GM10847 (cell line): Measurements from ENCODE around the gene PDE11A.

Source experiments
- POLR2A ChIP-seq: IDR thresholded peaks from 2 replicates; pipeline ENCODE4 v1.6.1; 2011; ENCODE audit not compliant: insufficient read length; ENCODE audit errors: extremely low read depth

Gene PDE11A

DNA sequence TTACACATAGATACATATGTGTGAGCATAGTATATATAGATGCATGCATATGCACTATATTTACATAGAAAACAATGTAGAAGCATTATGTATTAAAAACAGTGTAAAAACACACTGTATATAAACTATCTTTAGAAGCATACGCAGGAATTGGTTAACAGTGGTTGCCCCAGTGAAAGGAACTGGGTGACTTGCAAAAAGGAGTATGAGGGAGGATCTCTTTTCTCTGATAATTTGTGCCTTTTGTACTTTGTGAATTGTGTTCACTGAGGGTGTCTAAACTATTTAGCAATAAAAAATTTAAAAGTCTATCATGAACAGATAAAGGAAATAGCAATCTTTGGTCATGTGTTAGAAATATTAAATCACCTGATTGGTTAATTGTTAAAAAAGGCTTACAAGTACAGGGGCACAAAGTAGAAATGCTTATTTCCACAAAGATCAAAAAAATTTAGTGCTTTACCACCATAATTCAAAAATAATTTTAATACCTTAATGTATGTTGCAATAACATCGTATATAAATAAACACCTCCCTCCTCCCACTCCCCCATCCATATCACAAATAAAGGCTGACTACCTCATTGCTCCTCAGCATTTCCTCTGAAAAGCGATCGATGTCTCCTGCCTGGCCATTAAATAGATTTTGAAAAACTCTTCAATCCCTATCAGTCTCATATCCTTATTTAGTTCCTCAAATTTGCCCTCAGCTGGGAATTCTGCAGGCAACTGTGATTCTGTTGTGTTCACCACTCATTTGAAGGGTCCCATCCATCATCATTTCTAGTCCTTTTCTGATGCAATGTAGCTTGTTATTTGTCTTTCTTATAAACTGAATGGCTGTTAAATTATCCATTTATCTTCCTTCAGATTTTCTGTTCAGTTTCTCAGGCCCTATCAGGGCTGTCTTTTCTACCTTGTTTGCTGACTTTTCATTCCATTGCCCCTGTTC lies 422.7 kb downstream of the PDE11A start:
- TF ChIP-seq POLR2A = no peak

DNA sequence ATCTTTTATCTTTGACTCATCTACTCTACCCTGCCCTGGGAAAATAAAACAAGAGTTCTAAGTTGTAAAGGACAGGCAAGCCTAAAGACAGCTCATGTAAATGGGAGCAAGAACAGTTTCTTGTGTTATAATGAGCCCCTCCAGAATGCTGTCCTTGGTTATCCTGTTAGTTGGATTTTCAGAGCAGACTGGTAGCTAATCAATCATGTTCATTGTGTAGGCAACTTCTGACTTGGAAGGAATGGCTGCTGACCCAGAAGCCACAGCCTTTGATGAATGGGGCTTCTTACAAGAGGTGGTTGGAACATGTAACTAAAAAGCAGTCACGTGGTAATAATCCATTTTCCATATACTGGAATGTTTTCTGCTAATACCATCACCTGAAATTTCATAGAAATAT lies 425.8 kb downstream of the PDE11A start:
- TF ChIP-seq POLR2A = no peak

DNA sequence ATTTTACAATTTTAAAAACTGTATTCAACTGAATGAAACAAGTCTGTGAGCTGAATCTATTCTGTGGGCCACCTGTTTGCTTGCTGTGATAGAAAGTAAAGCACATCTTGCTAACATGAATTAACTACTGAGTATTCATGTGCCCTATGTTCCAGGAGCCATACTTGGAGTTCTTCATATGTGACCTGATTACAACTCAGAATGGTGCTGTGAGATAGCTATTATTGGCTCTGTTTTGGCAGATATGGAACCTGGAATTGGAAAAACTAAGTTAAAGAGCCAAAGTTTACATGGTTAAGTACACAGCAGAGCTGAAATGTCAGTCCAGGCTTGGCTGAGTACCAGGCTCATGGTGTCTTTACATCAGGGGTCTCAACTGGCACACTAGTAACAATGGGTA lies 426.3 kb downstream of the PDE11A start:
- no peak for TF ChIP-seq POLR2A

DNA sequence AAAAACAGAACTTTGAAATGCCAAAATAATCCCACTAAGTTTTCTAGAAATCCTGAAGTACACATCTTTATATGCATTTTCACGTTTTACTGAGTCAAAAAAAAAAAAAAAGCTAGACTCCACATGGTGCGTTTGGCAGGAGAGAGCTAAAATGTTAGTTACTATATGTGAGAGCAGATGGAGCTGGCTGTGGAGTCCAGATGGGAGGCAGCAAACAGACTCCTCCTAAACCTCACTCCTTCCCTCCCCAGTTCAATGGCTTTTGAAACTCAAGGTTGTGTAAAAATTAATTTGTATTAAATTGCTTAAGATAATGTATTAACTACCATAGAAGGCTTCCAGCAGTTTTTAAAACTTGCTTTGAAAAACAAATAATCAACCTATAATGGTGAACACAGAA lies 431.2 kb downstream of the PDE11A start:
- no peak for TF ChIP-seq POLR2A

DNA sequence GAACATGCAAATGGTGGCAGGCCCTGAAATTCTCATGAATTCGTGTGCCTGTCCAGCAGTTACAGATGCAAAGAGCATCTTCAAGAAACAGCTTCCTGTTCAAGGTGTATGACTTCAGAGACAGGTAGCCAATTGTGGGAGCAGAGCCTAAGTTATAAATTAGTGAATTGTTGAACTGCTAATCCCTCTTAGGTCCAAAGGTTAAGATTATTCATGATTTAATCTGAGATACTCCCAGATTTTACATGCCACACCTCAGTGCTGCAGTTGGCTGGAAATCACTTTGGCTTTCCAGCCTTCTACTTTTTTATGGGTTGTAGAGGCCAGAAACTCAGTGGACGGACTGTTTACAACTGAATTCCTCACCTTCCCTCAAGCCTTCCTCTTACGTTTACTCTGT lies 432.2 kb downstream of the PDE11A start:
- TF ChIP-seq POLR2A = no peak

DNA sequence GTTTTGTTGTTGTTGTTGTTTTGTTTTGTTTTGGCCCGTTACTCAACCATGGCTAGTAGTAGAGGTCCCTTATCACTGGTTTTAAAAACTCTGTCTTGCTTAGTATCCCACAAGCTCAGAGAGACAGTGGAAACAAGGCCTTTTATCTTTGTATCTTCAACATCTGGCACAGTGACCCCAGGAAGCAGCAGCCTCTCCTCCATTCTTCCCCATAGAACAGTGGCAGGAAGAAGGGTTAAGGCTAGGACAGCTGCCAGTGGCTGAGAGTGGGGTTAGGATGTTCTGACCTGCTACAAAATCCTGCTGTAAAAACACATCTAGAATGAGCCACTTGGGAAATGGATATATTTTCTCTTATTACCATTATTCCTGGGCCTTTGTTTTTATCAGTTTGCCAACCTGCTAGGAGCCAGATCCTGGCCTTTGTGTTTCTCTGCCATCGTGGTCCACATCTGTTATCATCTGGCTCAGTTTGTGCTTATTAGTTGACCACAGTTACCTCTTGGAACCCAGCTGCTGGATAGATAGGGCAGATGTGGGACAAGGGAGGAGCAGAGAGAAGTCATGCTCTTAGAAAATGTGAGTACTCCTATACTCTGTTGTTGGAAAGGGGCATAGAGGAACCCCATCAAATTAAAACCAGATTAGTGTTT lies 433.2 kb downstream of the PDE11A start:
- TF ChIP-seq POLR2A = no peak

DNA sequence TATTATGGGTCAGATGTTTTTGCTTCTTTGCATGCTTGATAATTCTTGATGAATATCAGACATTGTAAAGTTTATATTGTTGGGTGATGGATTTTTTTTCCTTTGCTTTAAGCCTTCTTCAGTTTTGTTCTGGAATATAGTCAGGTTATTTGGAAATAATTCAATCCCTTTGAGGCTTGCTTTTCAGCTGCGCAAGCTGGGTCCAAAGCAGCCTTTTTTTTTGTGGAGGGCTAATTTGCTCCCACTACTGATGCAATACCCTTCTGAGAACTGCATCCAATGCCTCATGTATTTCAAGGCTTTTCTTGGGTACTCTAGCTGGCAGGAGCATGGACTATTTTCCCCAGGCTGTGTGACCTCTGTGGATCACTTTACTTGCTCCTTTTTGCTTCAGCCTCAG lies 434.1 kb downstream of the PDE11A start:
- no peak for TF ChIP-seq POLR2A

DNA sequence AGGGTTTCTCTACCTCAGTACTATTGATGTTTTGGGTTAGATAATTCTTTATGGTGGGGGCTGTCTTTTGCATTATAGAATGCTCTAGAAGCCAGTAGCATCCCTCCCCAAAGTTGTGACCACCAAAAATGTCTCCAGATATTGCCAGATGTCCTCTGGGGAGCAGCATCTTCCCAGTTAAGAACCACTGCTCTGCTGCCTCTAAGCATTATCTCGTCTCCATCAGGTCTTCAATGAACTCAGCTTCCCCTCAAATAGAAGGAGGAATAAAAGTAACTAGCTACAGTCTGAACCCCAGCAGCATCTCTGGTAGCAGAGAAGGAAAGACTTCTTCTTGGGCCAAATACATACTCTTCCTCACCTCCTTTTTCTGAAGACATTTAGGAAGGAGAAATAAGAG lies 435.9 kb downstream of the PDE11A start:
- no peak for TF ChIP-seq POLR2A

DNA sequence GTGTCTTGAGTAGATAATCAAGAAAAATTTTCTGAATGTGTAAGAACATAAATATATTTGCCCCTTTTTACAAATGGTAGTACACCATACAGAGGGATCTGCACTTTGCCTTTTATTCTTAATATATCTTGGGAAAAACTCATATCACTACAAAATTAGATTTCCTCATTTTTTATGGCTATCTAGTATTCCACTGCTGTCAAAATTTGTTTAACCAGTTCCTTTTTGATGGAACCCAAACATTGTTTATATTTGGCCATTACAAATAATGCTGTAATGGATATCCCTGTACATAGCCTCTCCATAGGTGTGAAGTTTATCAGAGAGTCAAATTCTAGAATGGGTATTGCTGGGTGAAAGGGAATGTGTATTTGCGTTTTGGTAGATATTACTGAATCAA lies 436.9 kb downstream of the PDE11A start:
- no peak for TF ChIP-seq POLR2A

DNA sequence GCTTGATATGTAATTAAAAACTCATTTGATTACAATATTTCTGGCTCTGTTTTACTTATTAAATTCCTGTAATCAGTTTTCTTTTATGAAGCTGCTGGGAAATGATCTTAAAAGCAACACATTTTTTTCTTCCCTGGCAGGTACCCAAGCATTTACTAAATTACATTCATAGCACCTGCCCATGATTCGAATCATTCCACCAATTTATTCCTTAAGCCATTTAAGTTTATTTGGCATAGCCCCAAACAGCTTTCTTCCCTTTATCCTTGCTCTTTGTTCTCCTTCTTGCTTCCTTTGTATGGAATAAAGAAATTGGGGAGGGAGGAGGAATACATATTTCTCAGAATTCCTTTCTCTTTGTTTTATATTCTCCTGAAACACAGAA lies 438.7 kb downstream of the PDE11A start:
- TF ChIP-seq POLR2A = no peak

DNA sequence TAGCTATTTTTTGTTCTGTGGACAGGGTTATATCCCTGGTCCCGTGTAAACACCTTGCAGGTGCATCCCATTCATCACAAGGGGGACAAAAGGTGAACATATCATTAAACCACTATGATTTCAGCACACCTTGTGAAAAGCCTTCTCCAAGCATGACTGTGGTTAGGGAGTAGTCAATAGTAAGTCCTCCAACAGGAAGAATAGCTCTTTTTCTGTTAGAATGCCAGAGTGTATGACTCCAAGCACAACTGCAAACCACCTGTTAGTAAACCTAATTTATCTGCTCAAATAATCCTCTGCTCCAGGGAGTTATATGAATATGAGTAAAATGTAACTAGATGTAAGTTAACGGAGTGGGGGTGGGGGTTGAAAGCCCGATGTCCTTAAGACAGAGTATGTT lies 439.5 kb downstream of the PDE11A start:
- no peak for TF ChIP-seq POLR2A

DNA sequence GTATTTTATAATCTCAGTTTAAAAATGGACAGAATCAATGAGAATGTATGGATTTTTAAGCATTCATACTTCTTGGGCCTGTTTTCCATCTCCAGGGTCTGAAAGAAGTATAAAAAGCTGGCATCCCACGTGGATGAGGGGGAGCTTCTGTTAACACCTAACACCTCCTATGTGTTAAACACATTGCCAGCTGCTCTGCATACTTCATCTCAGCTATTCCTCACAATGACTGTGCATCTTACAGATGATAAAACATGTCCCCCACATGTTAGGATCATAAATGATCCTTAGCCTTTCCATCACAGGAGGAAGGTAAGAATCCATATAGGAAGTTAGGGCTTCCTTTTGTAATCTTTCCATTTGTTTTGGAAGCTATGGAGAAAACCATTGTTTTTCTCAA lies 440.9 kb downstream of the PDE11A start:
- no peak for TF ChIP-seq POLR2A

DNA sequence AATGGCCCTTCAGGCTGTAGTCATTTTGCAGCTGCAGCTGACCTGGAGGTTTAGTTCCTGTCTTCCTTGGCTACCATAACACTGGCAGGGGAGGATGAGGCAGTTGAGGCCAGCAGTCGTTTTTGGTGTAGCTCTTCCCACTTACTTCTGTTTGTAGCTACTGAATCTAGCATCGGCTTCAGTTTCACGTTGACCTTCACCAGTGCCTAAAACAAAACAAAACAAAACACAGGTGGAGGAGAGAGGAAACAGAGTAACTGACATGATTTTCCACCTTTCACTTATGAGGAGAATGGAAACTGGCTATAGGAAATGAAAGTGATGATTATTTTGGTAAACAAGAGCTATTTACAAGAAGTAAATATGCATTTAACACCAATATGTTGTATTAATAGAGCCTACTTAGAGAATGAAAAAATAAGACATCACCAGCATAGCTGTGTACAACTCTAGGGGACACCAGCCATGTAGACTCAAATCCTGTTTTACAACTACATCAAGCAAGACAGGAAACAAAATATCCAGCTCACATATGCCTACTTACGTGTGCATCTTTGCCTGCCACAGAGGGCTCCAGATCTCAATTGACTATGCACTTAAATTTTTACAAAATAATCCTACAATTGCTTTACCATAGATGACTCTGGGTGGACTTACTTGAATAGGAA lies 443.1 kb downstream of the PDE11A start:
- no peak for TF ChIP-seq POLR2A

DNA sequence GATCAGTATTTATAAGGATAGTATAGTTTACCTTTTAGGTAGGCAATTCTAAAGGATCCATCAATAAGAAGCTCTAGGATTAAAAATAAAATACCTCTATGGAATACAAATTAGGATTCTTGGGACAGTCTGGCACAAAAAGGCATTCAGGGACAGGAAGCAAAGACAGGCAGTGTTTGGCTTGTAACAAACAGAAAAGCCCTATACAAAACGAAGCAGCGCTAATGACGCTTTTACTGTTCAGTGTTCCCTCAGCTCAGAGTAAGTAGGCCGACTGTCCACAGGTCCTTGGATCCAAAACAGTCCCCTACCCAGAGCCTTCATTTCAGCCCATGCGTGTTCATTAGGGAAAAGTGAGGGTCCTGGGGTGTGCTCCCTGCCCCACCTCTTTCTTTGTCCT lies 443.7 kb downstream of the PDE11A start:
- no peak for TF ChIP-seq POLR2A

DNA sequence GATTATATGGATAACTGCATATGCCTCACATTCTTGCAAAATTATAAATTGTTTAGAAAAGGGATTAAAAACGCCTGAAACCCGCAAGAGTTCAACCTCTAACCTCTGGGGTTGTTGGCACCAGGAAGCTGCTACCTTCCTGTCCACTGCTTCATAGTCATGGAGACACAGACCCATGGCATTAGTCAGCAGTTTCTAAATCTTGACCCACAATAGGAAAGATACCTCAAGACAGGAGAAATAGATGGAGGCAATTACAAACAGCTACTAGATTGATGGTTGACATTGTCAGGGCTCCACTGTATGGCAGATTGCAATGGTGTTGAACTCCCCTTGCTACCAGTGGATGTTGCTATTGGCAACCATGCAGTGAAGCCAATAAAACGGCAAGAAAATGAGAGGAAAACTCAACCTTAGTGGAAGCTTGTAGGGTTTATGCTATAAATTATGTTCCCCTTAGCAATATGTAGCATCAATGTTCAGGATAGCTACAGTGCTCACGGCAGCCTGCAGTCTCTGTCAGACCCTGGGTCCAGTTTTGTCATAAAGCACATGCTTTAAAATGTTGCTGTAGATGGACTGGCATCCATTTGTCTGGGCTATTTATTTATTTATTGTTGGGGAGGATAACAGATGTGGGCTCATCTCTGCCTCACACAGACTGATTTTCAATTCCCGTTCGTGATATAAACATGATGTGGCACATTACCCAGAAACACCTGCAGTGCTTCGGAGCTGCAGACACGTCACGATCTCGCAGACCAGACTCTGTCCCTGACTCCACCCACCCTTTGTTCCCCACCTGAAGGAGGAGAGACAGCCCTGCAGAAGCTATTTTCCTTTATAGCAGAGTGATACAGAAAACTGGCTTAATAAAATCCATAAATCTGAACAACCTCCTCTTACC lies 446.6 kb downstream of the PDE11A start:
- no peak for TF ChIP-seq POLR2A

DNA sequence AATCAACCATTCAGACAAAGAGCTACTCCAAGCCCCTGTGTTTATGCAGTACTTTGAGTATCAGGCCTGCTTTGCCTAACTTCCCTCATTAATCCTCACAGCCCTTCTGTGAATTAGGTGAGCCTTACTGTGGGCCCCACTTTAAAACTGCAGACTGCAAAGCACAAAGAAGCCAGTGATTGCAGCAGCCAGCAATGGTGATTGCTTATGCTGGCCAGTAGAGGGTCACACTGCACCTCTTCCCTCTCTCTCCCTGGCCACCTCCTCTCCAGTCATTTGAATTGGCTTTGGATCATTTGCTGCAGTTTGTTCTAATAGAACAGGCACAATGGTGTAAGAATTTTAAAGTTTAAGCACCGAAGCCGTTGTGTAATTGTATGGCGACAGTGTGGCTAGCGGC lies 450.1 kb downstream of the PDE11A start:
- TF ChIP-seq POLR2A = no peak

DNA sequence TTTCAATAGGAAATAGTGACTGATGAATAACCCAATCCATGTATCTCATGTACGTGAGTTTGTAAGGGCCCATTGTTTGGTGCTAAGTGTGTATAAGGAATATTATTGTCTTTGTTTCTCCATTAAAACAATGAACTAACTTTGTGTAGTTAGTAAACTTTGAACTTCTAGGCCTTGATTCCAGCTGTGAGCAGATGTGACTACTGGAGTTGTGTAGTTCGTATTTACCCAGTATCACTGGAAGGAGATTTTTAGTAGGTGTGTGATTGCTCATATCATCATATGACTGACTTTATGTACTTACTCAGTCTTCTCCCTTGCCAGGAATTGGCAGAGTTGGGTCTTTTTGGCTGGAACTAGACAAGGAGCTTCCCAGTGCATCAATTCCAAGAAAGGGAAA lies 452.6 kb downstream of the PDE11A start:
- no peak for TF ChIP-seq POLR2A
